LoVo (cell line): ENCODE results near the gene TECPR2.
"Not testable (repeated sequence)": the region's sequence is repeated elsewhere in the genome, so short reads cannot be mapped to it uniquely, and the experiment has no call there.

Experiments
- DNase-seq: peaks from one replicate; pipeline ENCODE4 v3.0.0-alpha.2; 2016; ENCODE audit warnings: low spot score

The TECPR2 gene, protein sequence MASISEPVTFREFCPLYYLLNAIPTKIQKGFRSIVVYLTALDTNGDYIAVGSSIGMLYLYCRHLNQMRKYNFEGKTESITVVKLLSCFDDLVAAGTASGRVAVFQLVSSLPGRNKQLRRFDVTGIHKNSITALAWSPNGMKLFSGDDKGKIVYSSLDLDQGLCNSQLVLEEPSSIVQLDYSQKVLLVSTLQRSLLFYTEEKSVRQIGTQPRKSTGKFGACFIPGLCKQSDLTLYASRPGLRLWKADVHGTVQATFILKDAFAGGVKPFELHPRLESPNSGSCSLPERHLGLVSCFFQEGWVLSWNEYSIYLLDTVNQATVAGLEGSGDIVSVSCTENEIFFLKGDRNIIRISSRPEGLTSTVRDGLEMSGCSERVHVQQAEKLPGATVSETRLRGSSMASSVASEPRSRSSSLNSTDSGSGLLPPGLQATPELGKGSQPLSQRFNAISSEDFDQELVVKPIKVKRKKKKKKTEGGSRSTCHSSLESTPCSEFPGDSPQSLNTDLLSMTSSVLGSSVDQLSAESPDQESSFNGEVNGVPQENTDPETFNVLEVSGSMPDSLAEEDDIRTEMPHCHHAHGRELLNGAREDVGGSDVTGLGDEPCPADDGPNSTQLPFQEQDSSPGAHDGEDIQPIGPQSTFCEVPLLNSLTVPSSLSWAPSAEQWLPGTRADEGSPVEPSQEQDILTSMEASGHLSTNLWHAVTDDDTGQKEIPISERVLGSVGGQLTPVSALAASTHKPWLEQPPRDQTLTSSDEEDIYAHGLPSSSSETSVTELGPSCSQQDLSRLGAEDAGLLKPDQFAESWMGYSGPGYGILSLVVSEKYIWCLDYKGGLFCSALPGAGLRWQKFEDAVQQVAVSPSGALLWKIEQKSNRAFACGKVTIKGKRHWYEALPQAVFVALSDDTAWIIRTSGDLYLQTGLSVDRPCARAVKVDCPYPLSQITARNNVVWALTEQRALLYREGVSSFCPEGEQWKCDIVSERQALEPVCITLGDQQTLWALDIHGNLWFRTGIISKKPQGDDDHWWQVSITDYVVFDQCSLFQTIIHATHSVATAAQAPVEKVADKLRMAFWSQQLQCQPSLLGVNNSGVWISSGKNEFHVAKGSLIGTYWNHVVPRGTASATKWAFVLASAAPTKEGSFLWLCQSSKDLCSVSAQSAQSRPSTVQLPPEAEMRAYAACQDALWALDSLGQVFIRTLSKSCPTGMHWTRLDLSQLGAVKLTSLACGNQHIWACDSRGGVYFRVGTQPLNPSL (N-terminal part only)

GRCh38 chr14:102362545-102363181, at the start of gene TECPR2, which contains the start of gene CINP:
TECPR2 (plus strand) TSS chr14:102362941; CDS start chr14:102376722, 13,781 bp downstream.
CINP (minus strand) TSS chr14:102362890; CDS start chr14:102362851, 39 bp downstream.
- peak; percentile 96 for DNase-seq

DNA sequence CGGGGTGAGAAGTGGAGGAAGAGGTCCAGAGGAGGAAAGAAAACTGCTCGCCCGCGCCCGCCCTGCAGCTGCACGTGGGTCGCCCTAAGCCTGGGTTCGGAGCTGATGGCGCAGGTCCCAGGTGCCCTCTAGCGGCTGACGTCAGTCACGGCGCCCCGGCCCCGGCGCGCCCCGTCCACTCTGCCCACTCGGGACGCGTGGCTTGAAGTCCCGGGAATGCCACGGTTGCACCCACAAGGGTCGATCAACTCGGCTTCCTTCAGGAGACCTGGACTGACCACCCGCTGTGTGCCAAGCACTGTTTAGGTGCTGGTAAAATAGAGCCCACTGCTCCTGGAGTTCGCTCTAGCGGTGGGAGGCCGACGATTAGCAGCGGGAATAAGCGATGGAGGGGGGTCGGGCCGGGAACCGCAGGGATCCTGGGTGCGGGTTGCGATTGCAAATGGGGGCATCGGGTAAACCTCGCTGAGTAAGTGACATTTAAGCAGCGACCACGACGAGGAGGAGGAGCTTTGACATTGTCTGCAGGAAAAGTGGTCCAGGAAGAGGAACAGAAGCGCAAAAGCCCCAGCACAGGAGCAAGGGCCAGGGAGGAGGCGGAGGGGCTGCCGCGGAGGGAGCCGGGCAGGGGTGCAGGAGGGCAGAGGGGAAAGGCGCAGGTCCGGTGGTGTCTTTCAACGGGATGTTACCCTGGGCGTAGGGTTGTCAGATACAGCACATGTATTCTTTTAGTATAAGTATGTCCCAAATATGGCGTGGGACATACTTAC, 48.3 kb upstream of the TECPR2 start:
- peak; percentile 84 for DNase-seq

DNA sequence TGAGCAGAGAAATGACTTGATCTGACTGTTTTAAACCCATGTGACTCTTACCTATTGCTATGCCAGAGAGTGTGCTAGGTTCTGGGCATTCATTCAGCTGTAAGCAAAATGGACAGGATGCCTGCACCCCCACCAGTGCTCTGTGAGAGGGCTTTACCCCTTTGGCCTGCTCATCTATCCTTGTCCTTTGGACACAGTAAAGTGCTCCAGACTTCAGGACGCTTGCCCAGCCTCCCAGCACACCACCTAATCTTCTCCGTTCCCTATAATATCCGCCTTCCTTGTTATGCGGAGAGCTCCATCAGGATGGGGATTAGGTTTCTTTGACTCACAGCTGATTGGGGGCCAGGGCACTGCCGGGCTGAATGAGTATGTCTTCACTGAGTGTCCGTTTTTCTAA, 47.6 kb upstream of the TECPR2 start:
- no peak for DNase-seq

GRCh38 chr14:102316338-102316742, 46.4 kb upstream of the TECPR2 start:
- peak; percentile 6 for DNase-seq

- peak; percentile 93 for DNase-seq
Measured at GRCh38 chr14:102316743-102317563, 45.8 kb upstream of the TECPR2 start.

- DNase-seq, result peak; percentile 45
Measured at GRCh38 chr14:102317564-102318248, 45.0 kb upstream of the TECPR2 start.

DNA sequence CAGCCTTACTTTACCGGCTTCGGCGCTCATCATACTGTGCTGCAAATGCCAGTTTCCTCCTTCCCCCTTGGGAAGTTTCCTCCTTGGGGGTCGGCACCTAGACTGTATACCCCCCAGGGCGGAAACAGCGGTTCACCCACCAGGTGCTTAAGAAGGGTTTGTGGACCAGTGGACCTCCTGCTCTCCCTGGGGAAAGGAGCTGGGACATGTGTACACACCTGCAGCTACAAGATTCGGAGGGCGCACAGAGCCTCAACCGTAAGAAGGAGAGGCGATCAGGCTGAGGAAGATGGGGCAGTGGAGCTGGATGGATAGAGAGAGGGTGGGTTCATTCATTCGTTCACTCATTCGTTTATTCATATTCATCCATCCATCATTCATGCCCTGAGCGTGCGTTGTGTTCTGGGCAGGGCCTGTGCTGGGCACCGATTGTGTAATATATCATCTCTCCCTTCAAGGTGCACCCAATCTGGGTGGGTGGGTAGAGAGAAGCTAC, 43.9 kb upstream of the TECPR2 start:
- DNase-seq, result no peak

GRCh38 chr14:102319351-102320032, 43.2 kb upstream of the TECPR2 start, which contains the start of gene ZNF839:
ZNF839 (plus strand) TSS chr14:102319746; CDS start chr14:102319766, 20 bp downstream.
- DNase-seq, result peak; percentile 92

DNA sequence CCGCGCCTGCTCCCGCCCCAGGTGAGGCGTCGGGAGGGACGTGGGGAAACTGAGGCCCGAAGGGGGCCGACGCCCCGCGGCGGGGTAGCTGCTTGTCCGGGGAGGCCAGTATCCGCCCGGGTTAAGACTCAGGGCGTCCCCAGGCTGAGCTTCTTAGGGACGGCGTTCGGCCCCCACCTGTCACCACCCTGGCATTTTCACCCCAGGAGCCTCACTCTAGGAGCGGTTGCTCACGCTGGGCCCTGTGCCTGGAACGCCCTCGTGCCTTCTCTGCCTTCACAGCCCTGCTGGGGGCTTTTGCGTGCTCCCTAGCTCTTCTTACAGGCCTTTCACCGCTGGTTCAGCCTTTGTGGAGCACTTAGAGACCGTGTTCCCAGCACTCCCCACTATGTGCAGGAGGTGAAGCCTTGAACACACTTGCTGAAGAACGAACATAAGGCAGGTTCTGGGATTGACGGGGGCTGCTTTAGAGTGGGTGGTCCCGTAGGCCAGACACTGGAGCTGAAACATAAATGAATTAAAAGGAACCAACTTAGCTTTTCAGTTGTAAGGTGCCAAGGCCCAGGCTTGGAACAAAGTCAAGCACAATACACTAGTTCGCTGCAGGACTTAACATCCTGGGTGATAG, 42.6 kb upstream of the TECPR2 start:
- DNase-seq, result peak; percentile 24

GRCh38 chr14:102320671-102321455, 41.9 kb upstream of the TECPR2 start:
- DNase-seq, result no peak

GRCh38 chr14:102321456-102322422, 41.0 kb upstream of the TECPR2 start:
- no peak for DNase-seq

- DNase-seq, result peak; percentile 37
Measured at GRCh38 chr14:102323102-102323501, 39.6 kb upstream of the TECPR2 start.

DNA sequence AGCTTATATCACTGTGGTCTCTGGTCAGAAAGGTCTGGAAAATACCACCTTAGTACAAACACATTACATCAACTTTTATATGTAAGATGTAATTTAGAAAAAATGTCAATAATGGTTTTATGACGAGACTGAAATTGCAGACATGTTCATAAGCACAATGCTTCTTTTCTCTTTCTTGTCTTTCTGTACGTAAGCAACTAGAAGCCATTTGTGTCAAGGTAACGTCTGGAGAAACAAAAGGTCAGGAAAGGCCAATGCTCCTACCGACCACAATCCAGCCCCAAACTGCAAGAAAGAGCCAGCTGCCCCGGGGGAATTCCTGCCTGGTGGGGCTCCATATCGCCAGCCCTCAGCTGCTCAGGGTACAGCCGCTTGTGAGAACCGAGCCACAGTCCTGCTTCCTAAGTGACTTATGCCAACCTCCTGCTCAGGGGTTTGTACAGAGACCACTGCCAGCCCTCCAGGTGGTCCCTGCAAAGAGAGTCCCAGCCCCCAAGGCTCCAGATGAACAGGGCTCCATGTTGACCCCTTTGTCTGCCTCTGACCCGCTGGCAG, 36.9 kb upstream of the TECPR2 start:
- no peak for DNase-seq

- no peak for DNase-seq
Measured at GRCh38 chr14:102326583-102326982, 36.2 kb upstream of the TECPR2 start.

DNA sequence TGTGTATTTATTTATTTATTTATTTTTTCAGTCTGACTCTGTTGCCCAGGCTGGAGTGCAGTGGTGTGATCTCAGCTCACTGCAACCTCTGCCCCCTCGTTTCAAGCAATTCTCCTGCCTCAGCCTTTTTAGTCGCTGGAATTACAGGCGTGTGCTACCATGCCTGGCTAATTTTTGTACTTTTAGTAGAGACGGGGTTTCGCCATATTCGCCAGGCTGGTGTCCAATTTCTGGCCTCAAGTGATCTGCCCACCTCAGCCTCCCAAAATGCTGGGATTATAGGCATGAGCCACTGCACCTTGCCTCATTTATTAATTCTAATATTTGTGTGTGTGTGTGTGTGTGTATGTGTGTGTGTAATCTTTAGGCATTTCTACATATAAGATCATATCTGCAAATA, 33.4 kb upstream of the TECPR2 start:
- DNase-seq, result not testable (repeated sequence)
